H9 (cell line): ENCODE results near the gene NR1D1. TPM values are rescaled to one million over a fixed set of nuclear protein-coding genes. Genes with fewer than 3 reads are reported as not detected.

Source experiments
- DNase-seq: peaks from one replicate; pipeline ENCODE4 v3.0.0-alpha.2; 2017
- H2AFZ ChIP-seq: one replicate; pipeline ENCODE4 v1.6.1; 2013; ENCODE audit warnings: mild to moderate bottlenecking, low read length, control low read depth, moderate library complexity
- H2AK5ac ChIP-seq: 2 replicates; pipeline ENCODE4 v1.6.1; 2013; ENCODE audit warnings: low read length, control low read depth, mixed read lengths; ENCODE audit not compliant: insufficient read length
- H2BK120ac ChIP-seq: one replicate; pipeline ENCODE4 v1.6.1; 2013; ENCODE audit warnings: low read depth, mild to moderate bottlenecking, low read length, control low read depth, inconsistent platforms; ENCODE audit not compliant: poor library complexity, severe bottlenecking
- H2BK12ac ChIP-seq: 2 replicates; pipeline ENCODE4 v1.6.1; 2013; ENCODE audit warnings: low read length, control low read depth, mixed read lengths, low read depth; ENCODE audit not compliant: insufficient read length
- H2BK15ac ChIP-seq: 2 replicates; pipeline ENCODE4 v1.6.1; 2013; ENCODE audit warnings: low read depth, low read length, control low read depth
- H2BK20ac ChIP-seq: one replicate; pipeline ENCODE4 v1.6.1; 2013; ENCODE audit warnings: low read depth, mild to moderate bottlenecking, low read length, control low read depth, inconsistent platforms; ENCODE audit not compliant: poor library complexity, severe bottlenecking
- H2BK5ac ChIP-seq: 2 replicates; pipeline ENCODE4 v1.6.1; 2013; ENCODE audit warnings: low read length, control low read depth, mixed read lengths; ENCODE audit not compliant: insufficient read length
- H3K14ac ChIP-seq: 2 replicates; pipeline ENCODE4 v1.6.1; 2013; ENCODE audit warnings: low read length, control low read depth; ENCODE audit not compliant: insufficient read depth
- H3K18ac ChIP-seq: 2 replicates; pipeline ENCODE4 v1.6.1; 2013; ENCODE audit warnings: low read depth, mild to moderate bottlenecking, mixed read lengths, low read length, control low read depth; ENCODE audit not compliant: insufficient read length
- H3K23ac ChIP-seq: 2 replicates; pipeline ENCODE4 v1.6.1; 2013; ENCODE audit warnings: low read length, control low read depth, mixed read lengths, low read depth; ENCODE audit not compliant: insufficient read length
- H3K23me2 ChIP-seq: 2 replicates; pipeline ENCODE4 v1.6.1; 2013; ENCODE audit warnings: low read depth, mild to moderate bottlenecking, mixed read lengths, low read length, control low read depth; ENCODE audit not compliant: insufficient read length, poor library complexity, severe bottlenecking
- H3K27ac ChIP-seq: 2 replicates; pipeline ENCODE4 v1.5.1; 2013; ENCODE audit warnings: low read length, control low read depth, mixed read lengths, low read depth; ENCODE audit not compliant: insufficient read length
- H3K27me3 ChIP-seq: 2 replicates; pipeline ENCODE4 v1.6.1; 2013; ENCODE audit warnings: low read length, control low read depth, inconsistent platforms; ENCODE audit not compliant: insufficient read depth
- H3K4ac ChIP-seq: 2 replicates; pipeline ENCODE4 v1.6.1; 2013; ENCODE audit warnings: low read depth, mild to moderate bottlenecking, control low read depth, inconsistent platforms, low read length, moderate library complexity
- H3K4me1 ChIP-seq: 2 replicates; pipeline ENCODE4 v1.6.1; 2013; ENCODE audit warnings: low read length, control low read depth, inconsistent platforms; ENCODE audit not compliant: insufficient read depth
- H3K4me2 ChIP-seq: 2 replicates; pipeline ENCODE4 v1.6.1; 2013; ENCODE audit warnings: low read length, control low read depth, mixed read lengths; ENCODE audit not compliant: insufficient read length, insufficient read depth
- H3K56ac ChIP-seq: 2 replicates; pipeline ENCODE4 v1.6.1; 2013; ENCODE audit warnings: low read depth, mild to moderate bottlenecking, mixed read lengths, low read length, control low read depth; ENCODE audit not compliant: insufficient read length
- H3K79me1 ChIP-seq: 2 replicates; pipeline ENCODE4 v1.6.1; 2013; ENCODE audit warnings: low read depth, mild to moderate bottlenecking, moderate library complexity, low read length, control low read depth, inconsistent platforms; ENCODE audit not compliant: insufficient read depth, poor library complexity, severe bottlenecking
- H3K79me2 ChIP-seq: 2 replicates; pipeline ENCODE4 v1.6.1; 2013; ENCODE audit warnings: low read length, control low read depth, inconsistent platforms; ENCODE audit not compliant: insufficient read depth
- H3K9ac ChIP-seq: 2 replicates; pipeline ENCODE4 v1.6.1; 2013; ENCODE audit warnings: low read length, control low read depth, mixed read lengths; ENCODE audit not compliant: insufficient read length; ENCODE audit errors: extremely low read depth
- H3K9me3 ChIP-seq: one replicate; pipeline ENCODE4 v1.6.1; 2013; ENCODE audit warnings: low read depth, low read length, inconsistent platforms; ENCODE audit not compliant: control insufficient read depth
- H3T11ph ChIP-seq: one replicate; pipeline ENCODE4 v1.6.1; 2013; ENCODE audit warnings: mild to moderate bottlenecking, low read length, control low read depth, inconsistent platforms
- H4K20me1 ChIP-seq: one replicate; pipeline ENCODE4 v1.6.1; 2013; ENCODE audit not compliant: control insufficient read depth, insufficient read length, insufficient read depth
- H4K5ac ChIP-seq: 2 replicates; pipeline ENCODE4 v1.6.1; 2013; ENCODE audit warnings: low read depth, mild to moderate bottlenecking, mixed read lengths, low read length, control low read depth; ENCODE audit not compliant: insufficient read length
- H4K8ac ChIP-seq: replicated peaks from 2 replicates; pipeline ENCODE4 v1.6.1; 2013; ENCODE audit warnings: low read length, control low read depth, mixed read lengths, low read depth; ENCODE audit not compliant: insufficient read length
- H4K91ac ChIP-seq: 2 replicates; pipeline ENCODE4 v1.6.1; 2013; ENCODE audit warnings: low read depth, mild to moderate bottlenecking, moderate library complexity, mixed read lengths, low read length, control low read depth; ENCODE audit not compliant: insufficient read length
- H3K27ac Mint-ChIP-seq, 3 experiments: 2 replicates in 2 of 3; 3 replicates in 1 of 3; pipeline ENCODE4 v1.8.0; 2020 to 2021; ENCODE audit warnings: mixed read lengths in 3 of 3, mild to moderate bottlenecking in 1 of 3, moderate library complexity in 1 of 3
- H3K27me3 Mint-ChIP-seq: 2 replicates; pipeline ENCODE4 v1.8.0; 2021; ENCODE audit warnings: low read depth, mild to moderate bottlenecking, moderate library complexity, mixed read lengths
- H3K36me3 Mint-ChIP-seq, 3 experiments: 2 replicates in 2 of 3; 3 replicates in 1 of 3; pipeline ENCODE4 v1.8.0; 2020 to 2021; ENCODE audit warnings: low read depth in 3 of 3, mixed read lengths in 3 of 3; ENCODE audit not compliant: insufficient read depth in 1 of 3
- H3K4me1 Mint-ChIP-seq, 2 experiments: 2 replicates each; pipeline ENCODE4 v1.8.0; 2020; ENCODE audit warnings: mixed read lengths in 2 of 2
- H3K4me3 Mint-ChIP-seq, 2 experiments: 2 replicates in 1 of 2; 3 replicates in 1 of 2; pipeline ENCODE4 v1.8.0; 2020 to 2021; ENCODE audit warnings: mild to moderate bottlenecking in 2 of 2, mixed read lengths in 2 of 2, moderate library complexity in 1 of 2
- H3K9me3 Mint-ChIP-seq, 2 experiments: 2 replicates in 1 of 2; 3 replicates in 1 of 2; pipeline ENCODE4 v1.8.0; 2020; ENCODE audit warnings: mild to moderate bottlenecking in 2 of 2, mixed read lengths in 2 of 2, moderate library complexity in 1 of 2
- CTCF ChIP-seq: fragments of 200-600 bp; sonication (generic); conservative IDR thresholded peaks from 3 replicates; pipeline ENCODE4 v1.8.0; 2021; ENCODE audit warnings: antibody characterized with exemption, mild to moderate bottlenecking
- WGBS: extraction: QIAGEN DNeasy Blood & Tissue Kit; methylation state at CpG from one replicate; pipeline ENCODE4 v1.1.7; 2013; ENCODE audit warnings: missing lambda C conversion rate, low lambda C conversion rate, mixed read lengths; ENCODE audit not compliant: insufficient read length; ENCODE audit errors: extremely low coverage; 5-methylcytosine and 5-hydroxymethylcytosine counted together
- total RNA-seq: library from RNA; stranded (reverse); gene quantifications from 2 replicates; pipeline ENCODE4 v1.2.1, GENCODE V29; 2021

NR1D1 gene
- total RNA-seq, 1 experiment from 2014 or later, result 8.6 TPM

GRCh38 chr17:40072735-40073346 is 27.5 kb downstream of the NR1D1 start:
- Histone ChIP-seq H3K4me1 (peaks cover 24% of the 10 kb centered on the region), H3K56ac (no peak overlapping the region), H3K79me1 (no peaks in the 10 kb centered on the region), H3K18ac (no peak overlapping the region), H3K4ac (no peak overlapping the region), H4K91ac (no peak overlapping the region), H3K79me2 (no peaks in the 10 kb centered on the region), H4K8ac (no peak overlapping the region), H3K27me3 (no peaks in the 10 kb centered on the region), H2BK15ac (no peak overlapping the region), H4K20me1 (peaks cover 3% of the 10 kb centered on the region), H4K5ac (no peak overlapping the region), H3K23ac (no peak overlapping the region), H2BK120ac (no peak overlapping the region), H3T11ph (no peak overlapping the region), H2AK5ac (no peak overlapping the region), H3K27ac (no peak overlapping the region), H3K9me3 (no peaks in the 10 kb centered on the region), H3K9ac (no peak overlapping the region), H3K14ac (no peak overlapping the region), H2BK20ac (no peak overlapping the region), H2BK5ac (no peak overlapping the region), H3K23me2 (peaks cover 6% of the 10 kb centered on the region), H3K4me2 (no peak overlapping the region), H2AFZ (no peak overlapping the region), H2BK12ac (no peak overlapping the region)
- H3K4me1 Mint-ChIP-seq, result peaks cover 57 to 77% of the 10 kb centered on the region in 2 experiments
- no CpG with 5 or more reads among the region's 8 CpGs for WGBS
- TF ChIP-seq CTCF, result no peak
- DNase-seq, result peak; percentile 33
- H3K27me3 Mint-ChIP-seq, result peaks cover 2% of the 10 kb centered on the region; the same call in 1 of the 2 replicates
- H3K4me3 Mint-ChIP-seq, result no peak overlapping the region
- H3K27ac Mint-ChIP-seq, result no peak overlapping the region; a peak in 1 of 7 replicates
- no peaks in the 10 kb centered on the region for H3K9me3 Mint-ChIP-seq
- H3K36me3 Mint-ChIP-seq, result peaks cover 0 to 5% (median 4%) of the 10 kb centered on the region in 3 experiments; a peak in 3 of 7 replicates
